ENCODE results near the gene UBE2I. TPM values are rescaled to one million over a fixed set of nuclear protein-coding genes. Genes with fewer than 3 reads are reported as not detected.

UBE2I gene
- total and polyA plus RNA-seq, 8 donors = 30.0 to 57.9 (median 36.7) TPM

DNA sequence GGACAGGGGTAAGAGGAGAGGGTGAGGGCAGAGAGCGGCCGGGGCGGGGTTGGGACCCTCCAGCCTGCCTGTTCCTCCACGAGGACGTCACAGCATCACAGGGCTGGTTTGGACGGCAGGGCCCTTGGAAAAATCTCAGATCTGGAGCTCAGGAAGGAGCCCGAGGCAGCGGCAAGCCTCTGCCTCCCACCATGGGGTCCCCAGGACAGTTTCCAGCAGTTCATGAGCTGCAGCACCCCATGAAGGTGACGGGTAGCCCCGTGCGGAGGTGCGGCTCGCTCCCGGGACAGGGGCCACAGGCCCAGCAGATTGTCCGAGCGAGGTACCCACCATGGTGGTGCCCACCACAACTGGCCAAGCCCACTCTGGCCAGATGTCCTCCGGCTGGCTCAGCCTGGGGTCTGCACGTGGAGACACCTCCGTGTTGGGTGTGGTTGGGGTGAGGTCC, 32.3 kb upstream of the UBE2I start:
- intact Hi-C loops (cut with DNase I) = no loop called here
- Histone ChIP-seq H3K27ac (no peak overlapping the region), H3K36me3 (no peaks in the 10 kb centered on the region), H3K9me3 (no peaks in the 10 kb centered on the region), H3K4me3 (no peak overlapping the region), H3K4me1 (no peaks in the 10 kb centered on the region), H3K27me3 (no peaks in the 10 kb centered on the region)
- DNase-seq (peak in 2 of 6 donors; percentile 17 to 66), ATAC-seq (no peak), FAIRE-seq (no peak)
- WGBS, 2 donors = 54 to 68% methylated on average over 19 of the region's 19 CpGs
- TF ChIP-seq, protein P1, sequence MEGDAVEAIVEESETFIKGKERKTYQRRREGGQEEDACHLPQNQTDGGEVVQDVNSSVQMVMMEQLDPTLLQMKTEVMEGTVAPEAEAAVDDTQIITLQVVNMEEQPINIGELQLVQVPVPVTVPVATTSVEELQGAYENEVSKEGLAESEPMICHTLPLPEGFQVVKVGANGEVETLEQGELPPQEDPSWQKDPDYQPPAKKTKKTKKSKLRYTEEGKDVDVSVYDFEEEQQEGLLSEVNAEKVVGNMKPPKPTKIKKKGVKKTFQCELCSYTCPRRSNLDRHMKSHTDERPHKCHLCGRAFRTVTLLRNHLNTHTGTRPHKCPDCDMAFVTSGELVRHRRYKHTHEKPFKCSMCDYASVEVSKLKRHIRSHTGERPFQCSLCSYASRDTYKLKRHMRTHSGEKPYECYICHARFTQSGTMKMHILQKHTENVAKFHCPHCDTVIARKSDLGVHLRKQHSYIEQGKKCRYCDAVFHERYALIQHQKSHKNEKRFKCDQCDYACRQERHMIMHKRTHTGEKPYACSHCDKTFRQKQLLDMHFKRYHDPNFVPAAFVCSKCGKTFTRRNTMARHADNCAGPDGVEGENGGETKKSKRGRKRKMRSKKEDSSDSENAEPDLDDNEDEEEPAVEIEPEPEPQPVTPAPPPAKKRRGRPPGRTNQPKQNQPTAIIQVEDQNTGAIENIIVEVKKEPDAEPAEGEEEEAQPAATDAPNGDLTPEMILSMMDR (IDR thresholded peaks at IDR 0.05) = no peak

DNA sequence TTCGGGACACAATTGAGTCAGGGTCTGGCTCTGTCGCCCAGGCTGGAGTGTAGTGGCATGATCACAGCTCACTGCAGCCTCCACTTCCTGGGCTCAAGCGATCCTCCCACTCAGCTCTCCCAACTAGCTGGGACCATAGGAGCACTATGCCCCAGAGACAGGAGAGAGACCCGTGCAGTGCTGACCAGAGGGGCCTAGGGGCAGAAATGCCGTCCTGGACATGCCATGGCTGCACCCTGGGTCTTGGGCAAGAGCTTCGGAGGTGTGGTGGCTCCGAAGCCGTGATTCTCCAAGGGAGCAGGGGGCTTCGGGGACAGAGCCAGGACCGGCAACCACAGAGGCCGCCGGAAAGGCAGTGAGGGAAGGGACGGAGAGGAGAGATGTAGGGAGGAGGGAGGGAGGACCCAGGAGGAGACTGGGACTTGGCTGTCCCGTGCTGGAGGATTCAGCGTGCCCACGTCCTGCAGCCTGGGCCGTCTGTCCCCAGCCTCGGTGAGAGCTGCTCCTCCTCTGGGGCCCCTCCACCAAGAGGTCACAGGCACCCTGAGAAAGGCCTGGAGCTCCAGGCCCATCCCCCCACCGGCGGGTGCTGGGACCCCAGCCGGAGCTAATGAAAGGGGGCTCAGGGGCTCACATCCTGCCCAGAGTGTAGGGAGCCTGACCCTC, 31.7 kb upstream of the UBE2I start:
- Histone ChIP-seq H3K9me3 (no peaks in the 10 kb centered on the region), H3K27me3 (no peaks in the 10 kb centered on the region), H3K36me3 (no peaks in the 10 kb centered on the region), H3K4me3 (no peak overlapping the region), H3K27ac (no peak overlapping the region), H3K4me1 (no peaks in the 10 kb centered on the region)
- 33 to 41% methylated on average over 21 of the region's 21 CpGs for WGBS, 2 donors
- FAIRE-seq (no peak), DNase-seq (peak in 1 of 6 donors; percentile 55), ATAC-seq (no peak)
- TF ChIP-seq, protein P1 (IDR thresholded peaks at IDR 0.05) = no peak
- intact Hi-C loops (cut with DNase I) = no loop called here

DNA sequence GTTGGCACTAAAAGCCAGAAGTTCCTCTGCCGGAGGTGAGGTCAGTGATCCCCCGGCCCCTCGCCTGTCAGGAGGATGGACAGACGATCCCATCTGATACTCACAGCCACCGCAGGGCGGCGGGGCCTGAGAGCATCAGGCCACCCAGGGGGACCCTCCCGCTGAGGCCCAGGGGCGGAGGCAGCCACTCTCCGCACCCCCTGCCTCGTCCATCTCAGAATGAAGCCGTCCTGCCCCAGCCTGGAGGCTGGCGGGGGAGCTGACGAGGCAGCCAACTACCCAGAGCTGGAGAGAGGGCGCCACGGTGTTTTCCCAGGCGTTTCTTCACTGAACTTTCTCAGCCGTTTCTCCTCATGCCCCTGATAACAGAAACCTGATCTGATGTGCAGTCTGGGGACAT, 31.0 kb upstream of the UBE2I start:
- H3K4me3 ChIP-seq = no peak overlapping the region
- H3K27ac ChIP-seq = no peak overlapping the region
- no peaks in the 10 kb centered on the region for H3K9me3 ChIP-seq
- H3K36me3 ChIP-seq = no peaks in the 10 kb centered on the region
- H3K4me1 ChIP-seq = no peaks in the 10 kb centered on the region
- no peak for FAIRE-seq
- peak in 2 of 6 donors; percentile 48 to 53 for DNase-seq
- intact Hi-C loops (cut with DNase I) = no loop called here
- TF ChIP-seq, protein P1 (IDR thresholded peaks at IDR 0.05) = no peak
- no peak for ATAC-seq
- H3K27me3 ChIP-seq = no peaks in the 10 kb centered on the region
- 13 to 20% methylated on average over 18 of the region's 18 CpGs for WGBS, 2 donors

DNA sequence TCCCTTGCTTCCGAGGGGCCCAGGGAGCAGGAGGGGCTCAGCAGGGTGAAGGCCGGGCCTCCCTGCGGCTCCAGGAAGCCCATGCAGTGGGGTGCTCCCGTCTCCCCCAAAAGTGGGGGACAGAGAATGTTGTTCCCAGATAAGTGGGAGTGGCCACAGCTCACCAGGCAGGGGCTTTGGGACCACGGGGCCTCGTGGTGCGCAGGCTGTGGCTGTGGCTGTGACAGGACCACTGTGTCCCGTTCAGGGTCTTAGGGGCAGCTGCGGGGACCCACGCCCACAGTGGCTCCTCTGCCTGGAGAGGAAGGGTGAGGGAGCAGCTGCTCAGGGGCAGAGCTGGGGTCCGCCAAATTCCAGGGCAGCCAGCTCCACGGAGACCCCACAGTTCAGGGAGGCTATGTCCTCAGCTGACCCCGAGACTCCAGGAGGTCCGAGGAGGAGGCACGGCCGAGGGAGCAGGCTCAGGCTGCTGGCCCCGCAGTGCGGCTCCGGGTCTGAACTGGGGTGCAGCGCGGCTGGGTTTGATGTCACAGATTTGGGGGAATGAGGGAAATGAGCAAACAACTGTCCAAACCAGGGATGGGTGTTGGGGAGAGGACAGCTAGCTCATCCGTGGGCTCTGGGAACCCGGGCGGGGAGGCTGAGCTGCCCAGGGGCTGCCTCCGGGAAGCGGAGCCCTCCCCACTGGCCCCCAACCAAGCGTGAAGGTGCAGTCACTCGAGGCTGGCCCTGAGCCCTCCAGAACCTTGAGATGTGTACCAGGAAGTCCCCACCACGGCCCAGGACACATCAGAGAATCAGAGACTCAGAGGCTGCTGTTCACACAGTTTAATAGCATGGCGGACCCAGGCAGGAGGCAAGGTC, 30.1 kb upstream of the UBE2I start:
- TF ChIP-seq, protein P1 (IDR thresholded peaks at IDR 0.05) = no peak
- no peaks in the 10 kb centered on the region for H3K9me3 ChIP-seq
- DNase-seq (peak in 2 of 6 donors; percentile 52 to 55), ATAC-seq (no peak), FAIRE-seq (no peak)
- no peaks in the 10 kb centered on the region for H3K4me1 ChIP-seq
- WGBS, 2 donors = 57 to 74% methylated on average over 29 to 30 of the region's 30 CpGs
- intact Hi-C loops (cut with DNase I) = no loop called here
- no peak overlapping the region for H3K27ac ChIP-seq
- no peaks in the 10 kb centered on the region for H3K27me3 ChIP-seq
- H3K4me3 ChIP-seq = no peak overlapping the region
- no peaks in the 10 kb centered on the region for H3K36me3 ChIP-seq

Data from pancreas (tissue), 10 donors.